Activated CD4-positive, alpha-beta T cell treated with anti-CD3 and anti-CD28 coated beads, Interleukin-2, amount 50 U/mL, for 48 hours (primary cell): ENCODE measurements around the gene TPSG1.
"Not testable (repeated sequence)": the region's sequence is repeated elsewhere in the genome, so short reads cannot be mapped to it uniquely, and the experiment has no call there.

ENCODE experiments used
- DNase-seq, 2 experiments: peaks; one replicate each; pipeline ENCODE4 v3.0.0-alpha.2; 2020

The TPSG1 gene

GRCh38 chr16:1256296-1256873, 31.3 kb upstream of the TPSG1 start:
- DNase-seq: not testable (repeated sequence)

- DNase-seq: not testable (repeated sequence)
Observed at GRCh38 chr16:1255276-1256122, 30.4 kb upstream of the TPSG1 start, which contains the start of gene TPSD1. TSS of gene TPSD1 (plus strand) at chr16:1256069. CDS start at chr16:1256281, 212 bp downstream.

GRCh38 chr16:1254821-1255220, 29.8 kb upstream of the TPSG1 start:
- not testable (repeated sequence) for DNase-seq

- DNase-seq: not testable (repeated sequence)
Observed at GRCh38 chr16:1253701-1254364, 28.8 kb upstream of the TPSG1 start.

DNA sequence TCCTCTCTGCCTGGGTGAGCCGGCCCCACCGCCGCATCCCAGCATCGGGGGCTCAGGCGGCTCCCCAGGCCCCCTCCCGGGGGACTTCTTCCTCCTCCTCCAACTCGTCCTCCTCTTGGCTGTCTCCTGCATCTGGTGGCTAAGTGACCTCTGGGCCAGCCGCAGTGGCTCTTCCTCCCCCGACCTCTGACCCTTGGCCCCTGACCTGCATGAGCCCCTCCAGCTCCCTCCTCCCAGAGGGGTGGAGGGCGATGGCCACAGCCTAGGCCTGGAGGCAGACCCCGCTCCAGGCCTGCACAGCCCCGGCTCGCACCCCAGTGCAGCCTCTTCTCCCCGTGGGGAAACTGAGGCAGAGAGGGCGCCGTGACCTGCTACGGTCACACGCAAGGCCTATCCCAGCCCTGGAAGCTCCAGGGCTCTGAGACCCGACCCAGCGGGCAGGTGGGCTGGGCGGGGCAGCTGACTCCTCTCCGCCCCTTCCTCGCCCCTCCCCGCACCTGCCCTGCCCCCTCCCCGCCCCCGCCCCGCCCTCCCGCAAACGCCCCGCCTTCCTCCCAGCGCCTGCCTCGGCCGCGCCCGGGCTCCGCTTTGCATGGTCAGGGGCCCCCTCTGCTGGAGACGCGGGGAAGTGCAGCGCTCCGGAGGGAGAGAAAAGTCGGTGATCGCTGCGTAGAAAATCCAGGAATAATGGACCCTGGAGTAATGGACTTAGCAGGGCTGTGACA, 24.1 kb upstream of the TPSG1 start:
- not testable (repeated sequence) for DNase-seq

- not testable (repeated sequence) for DNase-seq
Observed at GRCh38 chr16:1247903-1248537, 23.0 kb upstream of the TPSG1 start.

DNA sequence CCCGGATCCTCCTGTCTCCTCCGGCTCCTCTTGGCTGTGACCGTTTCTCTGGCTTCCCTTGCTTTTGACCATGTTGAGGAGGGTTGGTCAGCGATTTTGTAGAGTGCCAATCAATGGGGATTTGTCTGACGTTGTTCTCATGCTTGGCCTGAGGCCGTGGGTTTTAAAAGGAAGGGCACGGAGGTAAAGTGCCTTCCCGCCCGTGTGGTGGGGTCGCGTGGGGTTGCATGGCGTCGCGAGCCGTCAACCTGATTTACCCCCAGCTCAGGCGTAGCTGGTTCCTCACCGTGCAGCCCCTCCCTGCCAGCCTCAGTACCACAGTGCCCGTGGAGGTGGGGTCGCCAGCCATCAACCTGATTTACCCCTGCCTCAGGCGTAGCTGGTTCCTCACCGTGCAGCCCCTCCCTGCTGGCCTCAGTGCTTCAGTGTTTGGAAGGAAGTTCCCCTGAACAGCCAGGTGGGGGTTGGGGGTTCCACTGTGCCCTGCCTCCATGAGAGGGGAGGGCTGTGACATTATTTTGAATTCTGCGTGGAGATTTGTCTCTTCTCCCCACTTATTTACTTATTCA, 20.5 kb upstream of the TPSG1 start:
- DNase-seq: no peak

GRCh38 chr16:1244881-1245280, 19.8 kb upstream of the TPSG1 start:
- DNase-seq: no peak

DNA sequence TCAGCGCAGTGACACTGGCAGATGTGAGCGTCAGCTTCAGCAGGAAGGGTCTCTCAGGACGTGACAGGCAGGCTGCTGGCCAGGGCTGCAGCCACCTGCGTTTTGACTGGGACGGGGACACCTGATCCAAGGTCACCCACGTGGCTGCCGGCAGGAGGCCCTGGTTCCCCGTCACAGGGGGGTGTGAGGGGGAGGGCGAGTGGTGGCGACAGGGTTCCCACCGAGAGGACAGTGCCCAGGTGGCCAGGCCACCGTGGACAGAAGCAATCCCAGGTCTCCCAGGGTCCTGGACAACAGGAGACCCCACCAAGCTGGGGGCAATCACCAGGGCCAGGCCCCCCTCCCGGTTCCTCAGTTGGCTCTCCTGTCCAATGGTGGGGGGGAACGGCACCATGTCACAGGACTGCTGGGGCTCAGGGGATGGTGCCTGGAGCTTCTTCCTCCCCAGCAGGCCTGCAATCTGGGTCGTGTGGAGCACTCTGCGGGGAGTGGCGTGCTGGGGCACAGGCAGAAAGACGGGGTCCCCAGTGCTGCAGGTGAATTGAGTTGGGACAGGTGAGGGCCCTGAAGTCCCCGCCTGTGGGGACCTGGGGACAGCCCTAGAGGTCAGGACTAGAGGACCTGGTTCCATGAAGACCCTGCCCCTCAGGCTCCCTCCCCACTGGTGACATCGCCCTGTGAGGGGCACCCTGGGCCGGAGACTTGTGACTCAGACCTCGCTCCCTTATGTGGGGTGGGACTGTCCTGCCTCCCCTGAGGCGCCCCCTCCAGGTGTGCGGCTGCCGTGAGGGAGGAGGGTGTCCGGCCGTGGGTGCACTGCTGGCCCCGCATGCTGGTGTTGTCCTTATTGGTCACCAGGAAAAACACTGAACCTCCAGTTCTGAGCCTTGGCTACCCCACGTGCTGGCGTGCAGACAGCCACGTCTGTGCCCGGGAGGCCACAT, 19.1 kb upstream of the TPSG1 start:
- DNase-seq: not testable (repeated sequence)

DNA sequence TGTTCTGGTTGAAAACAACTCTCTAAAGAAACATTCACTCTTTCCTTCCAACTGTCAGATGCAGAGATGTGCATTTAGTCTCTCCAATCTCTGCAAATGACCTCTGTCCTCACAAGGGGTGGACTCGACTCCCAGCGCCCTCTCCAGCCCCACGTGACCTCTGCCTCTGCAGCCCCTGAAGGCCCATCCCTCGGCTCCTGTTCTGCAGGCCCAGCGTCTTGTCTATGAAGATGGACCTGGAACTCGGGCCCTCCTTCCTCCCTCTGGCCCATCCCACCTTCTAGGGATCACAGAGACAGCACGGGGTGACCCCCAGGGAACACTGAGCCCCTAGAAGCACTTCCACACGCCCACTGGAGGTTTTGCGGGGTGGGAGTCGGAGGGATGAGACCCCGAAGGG, 18.3 kb upstream of the TPSG1 start:
- not testable (repeated sequence) for DNase-seq

DNA sequence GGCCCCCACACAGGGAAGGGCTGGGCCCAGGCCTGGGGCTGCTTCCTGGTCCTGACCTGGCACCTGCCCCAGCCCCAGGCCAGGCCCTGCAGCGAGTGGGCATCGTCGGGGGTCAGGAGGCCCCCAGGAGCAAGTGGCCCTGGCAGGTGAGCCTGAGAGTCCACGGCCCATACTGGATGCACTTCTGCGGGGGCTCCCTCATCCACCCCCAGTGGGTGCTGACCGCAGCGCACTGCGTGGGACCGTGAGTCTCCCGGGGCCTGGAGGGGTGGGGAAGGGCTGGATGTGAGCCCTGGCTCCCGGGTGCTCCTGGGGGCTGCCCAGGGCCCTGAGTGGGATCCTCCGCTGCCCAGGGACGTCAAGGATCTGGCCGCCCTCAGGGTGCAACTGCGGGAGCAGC, 16.0 kb upstream of the TPSG1 start:
- not testable (repeated sequence) for DNase-seq

DNA sequence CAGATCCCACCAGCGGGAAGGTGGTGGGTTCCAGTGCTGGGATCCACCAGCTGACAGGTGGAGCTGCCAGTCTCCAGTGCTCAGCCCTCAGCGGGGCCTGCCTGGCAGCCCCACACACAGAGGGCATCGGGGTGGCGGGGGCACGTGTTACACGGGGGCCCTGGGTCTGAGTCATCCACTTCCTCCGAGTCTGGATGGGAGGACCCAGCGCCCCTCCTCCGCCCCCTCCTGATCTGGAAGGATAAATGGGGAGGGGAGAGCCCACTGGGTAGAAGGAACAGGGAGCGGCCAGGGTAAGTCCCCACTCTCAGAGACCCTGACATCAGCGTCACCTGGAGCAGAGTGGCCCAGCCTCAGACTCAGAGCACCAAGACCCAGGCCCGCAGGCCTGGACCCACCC, 15.4 kb upstream of the TPSG1 start, which contains the start of gene TPSAB1:
TPSAB1 (plus strand) TSS at position 270 of the 400 bp plus-strand sequence. CDS start 234 bp downstream, outside the sequence.
- DNase-seq: not testable (repeated sequence)

GRCh38 chr16:1239575-1239974, 14.5 kb upstream of the TPSG1 start:
- DNase-seq: not testable (repeated sequence)

DNA sequence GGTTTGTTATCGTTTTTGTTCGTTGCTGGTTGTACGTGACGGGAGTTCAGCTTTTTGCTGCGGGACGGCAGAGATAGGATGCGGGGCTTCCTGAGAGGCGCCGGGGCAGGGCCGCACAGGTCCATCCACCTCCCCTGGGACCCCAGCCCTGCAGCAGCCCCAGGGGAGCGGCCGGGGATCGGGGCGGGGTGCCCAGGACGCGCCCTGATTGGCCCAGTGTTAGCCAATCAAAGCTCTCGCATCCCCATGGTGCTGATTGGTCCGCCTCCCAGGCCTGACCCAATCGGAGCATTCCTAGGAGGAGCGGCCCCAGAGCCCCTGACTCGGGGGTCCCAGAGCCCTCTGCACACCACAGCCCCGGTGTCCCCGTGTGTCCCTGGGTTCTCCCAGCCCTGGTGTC, 13.8 kb upstream of the TPSG1 start:
- DNase-seq: not testable (repeated sequence)

- no peak for DNase-seq
Observed at GRCh38 chr16:1237990-1238389, 12.9 kb upstream of the TPSG1 start.

- DNase-seq: not testable (repeated sequence)
Observed at GRCh38 chr16:1236659-1237058, 11.6 kb upstream of the TPSG1 start.

- not testable (repeated sequence) for DNase-seq
Observed at GRCh38 chr16:1232049-1232748, 7.1 kb upstream of the TPSG1 start.

- DNase-seq: not testable (repeated sequence)
Observed at GRCh38 chr16:1231301-1231700, 6.2 kb upstream of the TPSG1 start.

- not testable (repeated sequence) for DNase-seq
Observed at GRCh38 chr16:1230471-1231212, 5.6 kb upstream of the TPSG1 start.
